Activated CD4-positive, alpha-beta T cell treated with anti-CD3 and anti-CD28 coated beads, Interleukin-2, amount 10 ng/mL, durations not matched to agents 24 days and 14 days (primary cell): Measurements from ENCODE around the gene XPC. TPM values are rescaled to one million over a fixed set of nuclear protein-coding genes. Genes with fewer than 3 reads are reported as not detected.

Experiments
- DNase-seq: peaks from one replicate; pipeline ENCODE4 v3.0.0; 2022
- H3K27ac Mint-ChIP-seq: one replicate; pipeline ENCODE4 v1.8.0; 2022; ENCODE audit warnings: mild to moderate bottlenecking, mixed read lengths
- H3K27me3 Mint-ChIP-seq: one replicate; pipeline ENCODE4 v1.8.0; 2022; ENCODE audit warnings: mixed read lengths
- H3K36me3 Mint-ChIP-seq: one replicate; pipeline ENCODE4 v1.8.0; 2022; ENCODE audit warnings: low read depth, mild to moderate bottlenecking, mixed read lengths
- H3K4me1 Mint-ChIP-seq: one replicate; pipeline ENCODE4 v1.8.0; 2021; ENCODE audit warnings: mixed read lengths
- H3K4me3 Mint-ChIP-seq: one replicate; pipeline ENCODE4 v1.8.0; 2022; ENCODE audit warnings: mild to moderate bottlenecking, moderate library complexity, mixed read lengths
- H3K9me3 Mint-ChIP-seq: one replicate; pipeline ENCODE4 v1.8.0; 2021; ENCODE audit warnings: mixed read lengths
- intact Hi-C: fragments of 100-400 bp; cut with micrococcal nuclease; formaldehyde crosslinking; loops from one replicate; pipeline ENCODE4 v1.15.1; 2023
- total RNA-seq: library from RNA; stranded (reverse); gene quantifications from 2 replicates; pipeline ENCODE4 v1.2.3, GENCODE V29; 2022

The XPC gene
- total RNA-seq, 1 donor from 2014 or later = 29.7 TPM

- Mint-ChIP-seq H3K9me3 (no peaks in the 10 kb centered on the region), H3K27me3 (no peaks in the 10 kb centered on the region), H3K4me1 (peaks cover 30% of the 10 kb centered on the region), H3K36me3 (peaks cover 55% of the 10 kb centered on the region), H3K27ac (peak overlapping the region; percentile 94), H3K4me3 (peak overlapping the region; percentile 78)
- DNase-seq = peak; percentile 93
- intact Hi-C loops = loop anchor here (1.0 to 5.0 kb wide), 4 partner anchors 19 to 288 kb away; partner anchors contain the start of genes LSM3, TMEM43 and XPC
These were observed 33.9 kb downstream of the XPC start for GRCh38 chr3:14144423-14145075.

- peak overlapping the region; percentile 94 for H3K27ac Mint-ChIP-seq
- H3K4me1 Mint-ChIP-seq = peaks cover 30% of the 10 kb centered on the region
- intact Hi-C loops = loop anchor here (1.0 to 5.0 kb wide), 4 partner anchors 18 to 289 kb away; partner anchors contain the start of genes LSM3, TMEM43 and XPC
- H3K27me3 Mint-ChIP-seq = no peaks in the 10 kb centered on the region
- peak overlapping the region; percentile 47 for H3K4me3 Mint-ChIP-seq
- no peaks in the 10 kb centered on the region for H3K9me3 Mint-ChIP-seq
- DNase-seq = no peak
- H3K36me3 Mint-ChIP-seq = peaks cover 55% of the 10 kb centered on the region
These were observed 34.9 kb downstream of the XPC start for GRCh38 chr3:14143271-14144225.

- intact Hi-C loops = loop anchor here (5.0 kb wide), 1 partner anchor 290 kb away; no protein-coding TSS in a partner anchor
- Mint-ChIP-seq H3K4me1 (peaks cover 30% of the 10 kb centered on the region), H3K36me3 (peaks cover 57% of the 10 kb centered on the region), H3K9me3 (no peaks in the 10 kb centered on the region), H3K27ac (peak overlapping the region; percentile 90), H3K4me3 (peak overlapping the region; percentile 47), H3K27me3 (no peaks in the 10 kb centered on the region)
- peak; percentile 88 for DNase-seq
These were observed 35.7 kb downstream of the XPC start for GRCh38 chr3:14142567-14143270.

- Mint-ChIP-seq H3K9me3 (no peaks in the 10 kb centered on the region), H3K4me3 (no peak overlapping the region), H3K4me1 (peaks cover 30% of the 10 kb centered on the region), H3K27ac (peak overlapping the region; percentile 90), H3K36me3 (peaks cover 51% of the 10 kb centered on the region), H3K27me3 (no peaks in the 10 kb centered on the region)
- DNase-seq = no peak
- intact Hi-C loops = loop anchor here (5.0 kb wide), 1 partner anchor 291 kb away; no protein-coding TSS in a partner anchor
These were observed 36.6 kb downstream of the XPC start for GRCh38 chr3:14141602-14142341.

DNA sequence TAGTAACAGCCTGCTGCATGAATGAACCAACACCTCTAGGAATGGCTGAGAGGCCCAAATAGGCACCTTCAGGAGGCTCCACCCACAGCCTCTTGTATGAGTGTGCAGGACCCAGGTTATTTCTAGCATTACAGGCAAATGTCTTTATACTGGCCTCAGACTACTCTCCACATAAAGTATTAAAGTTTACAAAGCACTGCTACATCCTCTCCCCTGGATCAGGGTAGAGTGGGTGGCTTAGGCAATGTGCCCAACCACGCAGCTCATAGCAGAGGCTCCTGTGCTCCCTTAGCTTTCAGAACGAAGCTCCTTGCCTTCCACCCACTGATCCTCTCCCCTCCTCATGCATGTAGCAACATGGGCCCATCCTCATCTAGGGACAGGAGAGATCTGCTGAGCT lies 37.3 kb downstream of the XPC start:
- intact Hi-C loops = loop anchor here (5.0 kb wide), 1 partner anchor 291 kb away; no protein-coding TSS in a partner anchor
- Mint-ChIP-seq H3K9me3 (no peaks in the 10 kb centered on the region), H3K4me3 (no peak overlapping the region), H3K27ac (peak overlapping the region; percentile 90), H3K4me1 (peaks cover 30% of the 10 kb centered on the region), H3K27me3 (no peaks in the 10 kb centered on the region), H3K36me3 (peaks cover 48% of the 10 kb centered on the region)
- DNase-seq = no peak

- no peak for DNase-seq
- no peaks in the 10 kb centered on the region for H3K27me3 Mint-ChIP-seq
- intact Hi-C loops = loop anchor here (5.0 kb wide), 1 partner anchor 292 kb away; no protein-coding TSS in a partner anchor
- peaks cover 30% of the 10 kb centered on the region for H3K4me1 Mint-ChIP-seq
- H3K4me3 Mint-ChIP-seq = no peak overlapping the region
- H3K27ac Mint-ChIP-seq = no peak overlapping the region
- H3K36me3 Mint-ChIP-seq = peaks cover 49% of the 10 kb centered on the region
- no peaks in the 10 kb centered on the region for H3K9me3 Mint-ChIP-seq
These were observed 37.7 kb downstream of the XPC start for GRCh38 chr3:14140668-14141067.

GRCh38 chr3:14139771-14140170 lies 38.6 kb downstream of the XPC start:
- Mint-ChIP-seq H3K27me3 (no peaks in the 10 kb centered on the region), H3K4me3 (no peak overlapping the region), H3K9me3 (no peaks in the 10 kb centered on the region), H3K27ac (no peak overlapping the region), H3K4me1 (peaks cover 25% of the 10 kb centered on the region), H3K36me3 (peaks cover 52% of the 10 kb centered on the region)
- DNase-seq = no peak
- intact Hi-C loops = loop anchor here (5.0 kb wide), 1 partner anchor 293 kb away; no protein-coding TSS in a partner anchor

DNA sequence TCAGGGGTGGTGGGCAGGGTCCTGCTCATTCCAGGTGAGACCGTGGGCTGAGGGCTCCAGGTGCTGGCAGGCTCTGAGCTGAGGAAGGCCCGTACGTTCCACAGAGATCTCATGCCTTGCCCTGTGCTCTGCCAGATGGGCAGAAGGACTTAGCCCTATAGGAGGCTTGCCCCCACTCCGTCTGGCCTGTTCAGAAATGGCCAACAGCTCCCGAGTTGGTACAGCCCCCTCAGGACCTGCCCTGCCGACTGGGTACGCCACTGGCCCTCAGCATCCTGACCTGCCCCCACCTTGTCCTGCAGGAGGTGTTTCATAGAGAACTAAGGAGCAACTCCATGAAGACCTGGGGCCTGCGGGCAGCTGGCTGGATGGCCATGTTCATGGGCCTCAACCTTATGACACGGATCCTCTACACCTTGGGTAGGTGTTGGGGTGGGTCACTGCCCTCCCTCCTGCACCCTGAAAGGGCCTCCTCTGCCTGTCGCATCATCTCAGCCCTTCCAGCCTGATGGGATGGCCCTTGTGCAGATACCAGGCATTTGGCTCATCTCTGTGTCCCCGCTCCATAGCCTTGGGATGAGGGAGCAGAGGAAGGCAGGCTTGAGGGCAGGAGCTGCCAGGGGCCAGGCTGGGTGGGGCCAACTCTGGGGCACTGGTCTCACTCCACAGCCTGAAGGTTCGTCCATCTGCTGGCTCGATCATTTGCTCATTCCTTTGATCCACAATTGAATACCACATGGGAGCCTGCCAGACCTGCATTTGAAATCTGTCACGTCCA lies 39.3 kb downstream of the XPC start:
- no peak overlapping the region for H3K27ac Mint-ChIP-seq

GRCh38 chr3:14138109-14138877 lies 40.1 kb downstream of the XPC start:
- H3K9me3 Mint-ChIP-seq = no peaks in the 10 kb centered on the region
- intact Hi-C loops = no loop called here
- H3K27ac Mint-ChIP-seq = no peak overlapping the region
- H3K4me3 Mint-ChIP-seq = no peak overlapping the region
- no peaks in the 10 kb centered on the region for H3K27me3 Mint-ChIP-seq
- peaks cover 57% of the 10 kb centered on the region for H3K36me3 Mint-ChIP-seq
- DNase-seq = no peak
- peaks cover 18% of the 10 kb centered on the region for H3K4me1 Mint-ChIP-seq

More for the DNA sequence above, 39.3 kb downstream of the XPC start:
- Mint-ChIP-seq H3K4me1 (peaks cover 19% of the 10 kb centered on the region), H3K9me3 (no peaks in the 10 kb centered on the region), H3K27me3 (no peaks in the 10 kb centered on the region), H3K36me3 (peaks cover 51% of the 10 kb centered on the region), H3K4me3 (no peak overlapping the region)
- intact Hi-C loops = no loop called here
- DNase-seq = no peak

DNA sequence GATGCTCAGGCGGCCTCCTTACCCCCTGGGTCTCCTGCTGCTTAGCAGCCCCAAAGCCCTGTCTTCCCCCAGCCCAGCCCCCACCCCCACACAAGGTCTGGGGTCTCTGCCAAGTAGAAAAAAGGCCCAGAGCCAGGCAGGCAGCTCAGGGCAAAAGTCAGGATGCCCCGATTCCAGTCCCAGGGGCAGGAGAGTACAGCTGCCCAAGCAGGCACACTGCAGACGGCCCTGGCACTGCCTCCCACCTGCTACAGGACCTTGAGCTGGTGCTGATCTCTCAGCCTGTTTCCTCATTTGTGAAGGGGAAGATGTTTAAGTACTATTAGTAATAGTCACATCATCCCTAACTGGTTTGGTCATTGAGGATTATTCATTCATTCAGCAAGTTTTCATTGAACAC lies 41.0 kb downstream of the XPC start:
- no peaks in the 10 kb centered on the region for H3K27me3 Mint-ChIP-seq
- no peak overlapping the region for H3K4me3 Mint-ChIP-seq
- H3K4me1 Mint-ChIP-seq = peaks cover 10% of the 10 kb centered on the region
- H3K27ac Mint-ChIP-seq = no peak overlapping the region
- H3K36me3 Mint-ChIP-seq = peaks cover 58% of the 10 kb centered on the region
- no peak for DNase-seq
- H3K9me3 Mint-ChIP-seq = no peaks in the 10 kb centered on the region
- intact Hi-C loops = no loop called here

DNA sequence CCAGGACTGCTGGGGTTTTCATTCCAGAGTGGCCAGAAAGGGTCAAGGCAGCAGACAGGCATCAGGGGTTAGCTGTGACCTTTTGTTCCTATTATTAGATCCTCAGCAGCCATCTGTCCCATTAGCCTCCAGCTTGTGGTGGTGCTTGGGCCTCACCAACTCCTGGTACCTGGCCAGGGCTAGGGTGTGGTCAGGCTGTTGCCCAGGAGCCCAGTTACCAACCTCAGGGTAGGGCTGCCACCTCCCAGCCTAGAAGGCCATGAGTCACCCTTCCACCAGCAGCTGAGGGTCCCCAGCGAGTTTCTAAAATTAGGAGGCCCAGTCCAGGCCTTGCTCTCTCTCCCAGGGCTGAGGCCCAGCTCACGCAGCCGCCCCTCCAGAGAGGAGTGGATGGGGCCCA lies 41.4 kb downstream of the XPC start:
- H3K4me3 Mint-ChIP-seq = no peak overlapping the region
- DNase-seq = no peak
- no peaks in the 10 kb centered on the region for H3K27me3 Mint-ChIP-seq
- peaks cover 5% of the 10 kb centered on the region for H3K4me1 Mint-ChIP-seq
- H3K36me3 Mint-ChIP-seq = peaks cover 58% of the 10 kb centered on the region
- H3K27ac Mint-ChIP-seq = no peak overlapping the region
- intact Hi-C loops = no loop called here
- H3K9me3 Mint-ChIP-seq = no peaks in the 10 kb centered on the region

DNA sequence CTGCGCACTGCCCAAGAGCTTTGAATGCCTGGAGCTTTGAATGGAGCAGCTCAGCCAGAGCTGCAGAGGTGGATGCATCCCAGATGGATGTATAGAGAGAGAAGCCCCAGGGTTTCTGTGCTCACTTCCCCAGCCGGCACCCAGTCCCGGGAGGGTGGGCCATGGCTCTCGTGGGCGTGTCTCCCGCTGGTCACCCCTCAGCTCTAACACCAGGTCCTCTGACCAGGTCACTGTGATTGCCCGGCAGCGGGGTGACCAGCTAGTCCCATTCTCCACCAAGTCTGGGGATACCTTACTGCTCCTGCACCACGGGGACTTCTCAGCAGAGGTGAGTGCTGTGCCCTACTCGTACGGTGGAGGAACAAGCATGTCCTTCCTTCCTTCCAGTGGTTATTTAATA lies 42.8 kb downstream of the XPC start:
- Mint-ChIP-seq H3K36me3 (peaks cover 57% of the 10 kb centered on the region), H3K27me3 (no peaks in the 10 kb centered on the region), H3K9me3 (no peaks in the 10 kb centered on the region), H3K27ac (no peak overlapping the region), H3K4me1 (no peaks in the 10 kb centered on the region), H3K4me3 (no peak overlapping the region)
- DNase-seq = no peak
- intact Hi-C loops = no loop called here
